PC-3 (cell line): ENCODE data around the gene ZDHHC8. TPM values are rescaled to one million over a fixed set of nuclear protein-coding genes. Genes with fewer than 3 reads are reported as not detected.

ENCODE experiments used
- ATAC-seq: fragments of 200-7000 bp; cut with Tn5 transposase; 2 replicates; pipeline ENCODE4 v1.9.1; 2020; ENCODE audit warnings: mild to moderate bottlenecking, moderate library complexity
- BruUV-seq: library from RNA; stranded (reverse); fragments of 400-500 nt; replicated peaks from 2 replicates; lab custom pipeline; 2021; lab: Mats Ljungman, UMichigan
- CTCF ChIA-PET: fragments of 300-600 bp; sonication (Branson Sonifier 250); formaldehyde crosslinking; loops from one replicate; lab custom pipeline; 2022; ENCODE audit warnings: antibody characterized with exemption; lab: Charles Lee
- POLR2A ChIA-PET: fragments of 300-600 bp; sonication (Branson Sonifier 250); formaldehyde crosslinking; loops from one replicate; lab custom pipeline; 2022; ENCODE audit warnings: antibody characterized with exemption; ENCODE audit not compliant: unreplicated experiment; lab: Charles Lee
- DNase-seq: peaks from one replicate; pipeline ENCODE4 v3.0.0-alpha.2; 2015
- H2AFZ ChIP-seq: fragments of 300-600 bp; sonication (generic); 2 replicates; pipeline ENCODE4 v1.6.0; 2016; ENCODE audit warnings: antibody characterized with exemption, low read length
- H3F3A ChIP-seq: fragments of 300-600 bp; sonication (generic); one replicate; pipeline ENCODE4 v1.6.0; 2017; ENCODE audit warnings: antibody characterized with exemption, low read length, control low read depth, mild to moderate bottlenecking; ENCODE audit not compliant: unreplicated experiment
- H3K27ac ChIP-seq: fragments of 300-600 bp; sonication (generic); 2 replicates; pipeline ENCODE4 v1.5.1; 2016; ENCODE audit warnings: mild to moderate bottlenecking, low read length
- H3K27me3 ChIP-seq: fragments of 300-600 bp; sonication (generic); 2 replicates; pipeline ENCODE4 v1.6.1; 2016; ENCODE audit warnings: low read length, mixed read lengths
- H3K36me3 ChIP-seq: fragments of 300-600 bp; sonication (generic); 2 replicates; pipeline ENCODE4 v1.6.1; 2016; ENCODE audit warnings: low read depth, mixed run types, low read length, mixed read lengths
- H3K4me1 ChIP-seq: fragments of 300-600 bp; sonication (generic); 2 replicates; pipeline ENCODE4 v1.5.1; 2016; ENCODE audit warnings: low read length; ENCODE audit not compliant: insufficient read depth
- H3K4me2 ChIP-seq: fragments of 300-600 bp; sonication (generic); 2 replicates; pipeline ENCODE4 v1.6.0; 2016; ENCODE audit warnings: low read length
- H3K4me3 ChIP-seq: fragments of 300-600 bp; sonication (generic); 2 replicates; pipeline ENCODE4 v1.5.1; 2016; ENCODE audit warnings: mild to moderate bottlenecking, low read length, mixed read lengths
- H3K79me2 ChIP-seq: fragments of 300-600 bp; sonication (generic); 2 replicates; pipeline ENCODE4 v1.6.1; 2017; ENCODE audit warnings: low read length, mixed read lengths
- H3K9ac ChIP-seq: fragments of 300-600 bp; sonication (generic); 2 replicates; pipeline ENCODE4 v1.6.0; 2016; ENCODE audit warnings: mild to moderate bottlenecking, low read length
- H3K9me2 ChIP-seq: fragments of 300-600 bp; sonication (generic); replicated peaks from 2 replicates; pipeline ENCODE4 v1.6.1; 2016; ENCODE audit warnings: mixed run types, low read length, mixed read lengths
- H3K9me3 ChIP-seq: fragments of 300-600 bp; sonication (generic); 2 replicates; pipeline ENCODE4 v1.6.1; 2016; ENCODE audit warnings: low read length, mixed read lengths
- H4K20me1 ChIP-seq: fragments of 300-600 bp; sonication (generic); 2 replicates; pipeline ENCODE4 v1.6.1; 2016; ENCODE audit warnings: low read length, mixed read lengths
- CTCF ChIP-seq: fragments of 300-600 bp; sonication (generic); conservative IDR thresholded peaks from 2 replicates; pipeline ENCODE4 v1.5.1; 2017; ENCODE audit warnings: antibody characterized with exemption, low read depth, mild to moderate bottlenecking, low read length
- EZH2 ChIP-seq: fragments of 300-600 bp; sonication (generic); IDR thresholded peaks from one replicate; pipeline ENCODE4 v1.6.1; 2017; ENCODE audit warnings: antibody characterized with exemption, mild to moderate bottlenecking, low read length; ENCODE audit not compliant: unreplicated experiment
- EZH2phosphoT487 ChIP-seq: fragments of 300-600 bp; sonication (generic); IDR thresholded peaks from 2 replicates; pipeline ENCODE4 v1.6.1; 2018; ENCODE audit warnings: mild to moderate bottlenecking, antibody characterized with exemption, low read length, borderline replicate concordance
- intact Hi-C: fragments of 100-400 bp; cut with micrococcal nuclease; formaldehyde crosslinking; loops from 2 replicates; pipeline ENCODE4 v1.9.0; 2023
- total RNA-seq: library from RNA; depleted of rRNA; stranded (reverse); fragments of >200 nt; gene quantifications from 2 replicates; pipeline ENCODE4 v1.2.3, GENCODE V29; 2014

ZDHHC8 gene
- total RNA-seq, 1 experiment from 2014 or later = 24.6 TPM

GRCh38 chr22:20191803-20192202 is 60.2 kb downstream of the ZDHHC8 start:
- H3K27me3 ChIP-seq = no peaks in the 10 kb centered on the region
- H3K9me2 ChIP-seq = no peaks in the 10 kb centered on the region
- DNase-seq (no peak), ATAC-seq (no peak)
- CTCF ChIA-PET = no interaction called here
- POLR2A ChIA-PET = no interaction called here
- H2AFZ ChIP-seq = no peak overlapping the region
- H3K4me3 ChIP-seq = no peak overlapping the region
- H3K4me1 ChIP-seq = no peaks in the 10 kb centered on the region
- no peaks in the 10 kb centered on the region for H3K79me2 ChIP-seq
- no peak for TF ChIP-seq EZH2phosphoT487
- no peak for TF ChIP-seq EZH2
- no peak for TF ChIP-seq CTCF
- no peak overlapping the region for H3K27ac ChIP-seq
- no peak overlapping the region for H3K9ac ChIP-seq
- H3K36me3 ChIP-seq = no peaks in the 10 kb centered on the region
- no peaks in the 10 kb centered on the region for H4K20me1 ChIP-seq
- H3F3A ChIP-seq = no peaks in the 10 kb centered on the region
- no peaks in the 10 kb centered on the region for H3K9me3 ChIP-seq
- BruUV-seq = no TSS peak
- H3K4me2 ChIP-seq = no peak overlapping the region
- intact Hi-C loops = no loop called here

GRCh38 chr22:20192293-20192971 is 60.8 kb downstream of the ZDHHC8 start:
- Histone ChIP-seq H4K20me1 (no peaks in the 10 kb centered on the region), H3K9me3 (no peaks in the 10 kb centered on the region), H3K27me3 (no peaks in the 10 kb centered on the region), H3K79me2 (no peaks in the 10 kb centered on the region), H3K4me2 (no peak overlapping the region), H3K27ac (no peak overlapping the region), H3K4me1 (no peaks in the 10 kb centered on the region), H3K36me3 (no peaks in the 10 kb centered on the region), H3K9ac (no peak overlapping the region), H3F3A (no peaks in the 10 kb centered on the region), H3K9me2 (no peaks in the 10 kb centered on the region), H3K4me3 (no peak overlapping the region), H2AFZ (no peak overlapping the region)
- BruUV-seq = no TSS peak
- ChIA-PET POLR2A (no interaction called here), CTCF (no interaction called here)
- no peak for ATAC-seq
- TF ChIP-seq CTCF = no peak
- no peak for TF ChIP-seq EZH2phosphoT487
- intact Hi-C loops = no loop called here
- no peak for DNase-seq

- Histone ChIP-seq H3K79me2 (no peaks in the 10 kb centered on the region), H3K9me2 (no peaks in the 10 kb centered on the region), H3K4me3 (no peak overlapping the region), H3K4me2 (no peak overlapping the region), H3K4me1 (no peaks in the 10 kb centered on the region), H4K20me1 (no peaks in the 10 kb centered on the region), H3K9me3 (no peaks in the 10 kb centered on the region), H3F3A (no peaks in the 10 kb centered on the region), H3K9ac (no peak overlapping the region), H3K27me3 (0 out of 2 replicates have a peak, but pooled peaks cover 4% of the 10 kb centered on the region), H2AFZ (no peak overlapping the region), H3K27ac (no peak overlapping the region), H3K36me3 (no peaks in the 10 kb centered on the region)
- ChIA-PET CTCF (no interaction called here), POLR2A (no interaction called here)
- TF ChIP-seq CTCF = no peak
- TF ChIP-seq EZH2 = no peak
- no peak for TF ChIP-seq EZH2phosphoT487
- ATAC-seq = no peak
- DNase-seq = no peak
- intact Hi-C loops = no loop called here
- no TSS peak for BruUV-seq
Observed at GRCh38 chr22:20192972-20193760, 61.6 kb downstream of the ZDHHC8 start.
